ENCODE results near the gene ELP4.
"Not testable (repeated sequence)": the region's sequence is repeated elsewhere in the genome, so short reads cannot be mapped to it uniquely, and the experiment has no call there.

The ELP4 gene

DNA sequence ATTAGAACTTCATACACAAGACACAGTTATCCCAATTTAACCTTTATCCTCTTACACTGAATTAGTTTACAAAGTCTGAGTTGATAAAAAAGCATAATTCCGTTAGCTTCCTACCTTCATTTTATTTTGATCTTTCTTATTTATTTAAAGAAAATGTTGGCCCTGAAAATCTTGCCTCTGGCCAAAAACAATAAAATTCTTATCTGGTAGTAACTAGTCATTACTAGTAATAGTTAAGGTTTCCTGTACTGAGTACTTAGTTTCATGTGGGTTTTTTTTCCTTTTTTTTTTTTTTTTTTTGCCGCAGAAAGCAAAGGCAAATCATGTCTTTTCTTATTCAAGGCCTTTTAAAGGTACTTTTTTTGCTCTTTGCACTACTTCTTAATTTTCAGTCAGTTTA is 180.9 kb downstream of the ELP4 start:
- intact Hi-C loops (cut with DNase I), result no loop called here
- DNase-seq, result no peak

DNA sequence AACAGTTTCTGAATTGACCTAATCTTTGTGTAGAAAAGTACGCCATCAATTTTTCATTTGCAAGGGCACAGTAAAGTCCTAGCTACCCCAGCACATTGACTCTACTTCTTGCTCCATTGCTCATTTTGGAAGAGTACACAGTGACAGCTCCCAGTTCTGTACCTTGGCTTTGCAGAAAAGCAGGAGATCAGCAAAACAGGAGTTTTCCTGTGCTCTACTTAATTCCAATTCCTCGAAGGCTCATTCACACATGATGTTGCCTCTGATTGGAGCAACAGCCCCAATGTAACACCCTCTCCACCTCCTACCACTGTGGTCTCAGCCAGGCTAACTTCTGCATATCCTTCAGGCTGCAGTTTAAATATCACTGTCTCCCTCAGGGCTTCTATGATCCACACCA is 182.9 kb downstream of the ELP4 start:
- DNase-seq, result no peak
- intact Hi-C loops (cut with DNase I), result no loop called here

DNA sequence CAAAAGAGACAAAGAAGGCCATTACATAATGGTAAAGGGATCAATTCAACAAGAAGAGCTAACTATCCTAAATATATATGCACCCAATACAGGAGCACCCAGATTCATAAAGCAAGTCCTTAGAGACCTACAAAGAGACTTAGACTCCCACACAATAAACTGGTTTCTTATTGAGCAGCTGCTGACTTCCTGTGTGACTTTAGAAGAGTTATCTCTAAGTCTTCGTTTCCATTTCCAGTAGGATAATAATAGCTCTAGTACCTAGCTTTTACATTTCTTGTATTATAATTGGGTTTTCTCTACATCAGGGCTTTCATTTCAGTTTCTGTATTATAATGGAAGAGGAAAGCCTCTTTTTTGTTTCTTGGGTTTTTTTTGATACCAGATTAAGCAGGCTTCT is 187.5 kb downstream of the ELP4 start:
- intact Hi-C loops (cut with DNase I); DNase-seq: not testable (repeated sequence)

DNA sequence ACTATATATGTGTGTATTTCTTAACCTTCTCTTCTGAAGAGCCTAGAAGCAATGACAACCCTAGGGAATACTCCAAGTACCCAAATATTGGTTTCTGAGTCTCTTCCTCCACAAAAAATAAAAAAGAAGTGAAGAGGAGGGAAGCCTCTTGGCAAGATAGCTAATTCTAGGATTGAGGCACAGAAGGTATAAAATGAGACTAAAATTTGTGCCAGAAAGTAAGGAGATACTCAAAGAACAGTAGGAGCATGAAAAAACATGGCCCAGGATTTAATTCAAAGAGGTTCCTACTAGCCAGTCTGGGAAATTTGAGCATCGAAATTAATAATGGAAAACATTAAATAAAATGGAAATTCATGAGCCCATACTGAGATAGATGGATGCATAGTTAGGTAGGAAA is 189.5 kb downstream of the ELP4 start:
- intact Hi-C loops (cut with DNase I), result no loop called here
- no peak for DNase-seq

DNA sequence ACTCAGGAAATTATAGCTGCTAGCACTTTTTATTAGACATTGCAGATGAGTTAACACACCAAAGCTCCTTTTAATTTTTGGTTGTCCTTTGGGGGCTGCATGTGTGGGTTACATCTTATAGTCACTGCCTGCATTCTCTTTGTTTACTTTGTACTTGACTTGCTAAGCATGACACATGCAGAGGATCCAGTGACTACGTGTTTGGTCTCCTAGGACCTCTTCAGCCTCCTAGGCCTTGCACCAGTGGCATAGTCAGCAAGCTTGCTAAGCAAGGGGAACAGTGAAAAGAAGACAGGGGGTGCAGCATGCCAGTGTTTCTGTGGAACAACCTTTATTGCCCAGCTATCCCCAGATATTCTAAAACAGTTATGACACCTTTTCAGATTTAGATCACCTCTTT is 193.4 kb downstream of the ELP4 start:
- DNase-seq, result no peak
- intact Hi-C loops (cut with DNase I), result no loop called here

DNA sequence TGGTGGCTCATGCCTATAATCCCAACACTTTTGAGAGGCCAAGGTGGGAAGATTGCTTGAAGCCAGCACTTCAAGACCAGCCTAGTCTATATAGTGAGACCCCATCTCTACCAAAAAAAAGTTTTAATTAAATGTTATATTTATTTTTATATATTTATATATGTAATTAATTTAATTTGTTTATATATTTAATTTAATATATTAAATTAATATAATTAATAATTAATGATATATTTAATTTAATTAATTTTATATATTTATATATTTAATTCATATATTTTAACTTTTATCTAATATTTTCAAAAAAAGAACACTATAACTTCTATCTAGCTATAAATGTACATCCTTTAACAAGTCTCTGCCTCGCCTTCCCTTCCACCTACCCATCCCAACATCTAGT is 196.8 kb downstream of the ELP4 start:
- intact Hi-C loops (cut with DNase I), result no loop called here
- DNase-seq, result no peak

DNA sequence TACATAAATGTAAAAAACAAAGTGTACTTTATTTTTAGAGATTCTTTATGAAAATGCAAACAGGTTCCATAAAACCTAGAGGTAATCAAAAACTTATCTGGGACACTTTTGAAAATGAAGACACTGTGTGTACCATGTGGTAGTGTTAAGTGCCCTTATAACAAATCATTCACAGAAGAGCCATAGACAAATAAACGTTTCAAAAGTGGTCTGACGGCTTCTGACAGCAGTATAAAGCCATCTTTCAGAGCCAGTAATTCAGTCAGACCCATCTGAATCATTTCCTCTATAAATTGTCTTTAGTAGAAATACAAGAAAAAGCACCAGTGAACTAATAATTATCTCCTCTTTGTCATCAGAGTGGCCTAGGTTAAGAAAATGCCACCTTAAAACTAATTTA is 201.6 kb downstream of the ELP4 start:
- intact Hi-C loops (cut with DNase I), result no loop called here
- DNase-seq, result no peak

DNA sequence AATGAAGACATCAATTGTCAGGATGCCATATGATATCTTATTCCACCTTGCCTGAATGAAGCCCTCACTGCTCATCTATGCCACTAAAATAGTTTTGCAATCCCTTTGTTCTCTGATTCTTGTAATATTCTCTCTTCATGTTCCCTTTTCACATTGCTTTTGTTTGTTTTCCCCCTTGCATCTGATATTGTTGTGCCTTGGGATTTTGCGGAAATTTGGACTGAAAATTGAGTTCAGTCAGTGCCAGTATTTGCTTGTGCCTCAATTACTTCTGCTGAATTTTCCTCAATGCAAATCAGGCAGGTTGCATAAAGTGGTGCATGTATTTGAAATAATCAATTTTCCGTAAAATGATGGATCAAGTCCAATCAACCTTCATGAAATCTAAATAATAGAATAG is 203.3 kb downstream of the ELP4 start:
- no peak for DNase-seq
- intact Hi-C loops (cut with DNase I), result no loop called here

DNA sequence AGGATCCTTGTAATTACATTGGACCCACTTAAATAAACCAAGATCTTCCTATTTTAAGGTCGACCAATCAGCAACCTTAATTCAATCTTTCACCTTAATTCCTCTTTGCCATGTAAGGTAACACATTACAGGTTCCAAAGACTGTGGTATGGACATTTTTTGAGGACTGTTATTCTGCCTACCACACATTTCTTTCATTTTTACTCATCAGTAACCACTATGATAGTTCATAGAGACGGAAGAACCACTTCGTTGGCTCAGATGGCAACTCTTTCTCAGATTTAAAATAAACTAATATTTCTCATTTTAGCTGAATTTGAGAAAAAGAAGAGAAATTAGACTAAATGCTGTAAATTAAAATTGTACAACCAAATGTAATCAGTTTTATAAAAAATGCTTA is 205.3 kb downstream of the ELP4 start:
- intact Hi-C loops (cut with DNase I), result no loop called here
- no peak for DNase-seq

DNA sequence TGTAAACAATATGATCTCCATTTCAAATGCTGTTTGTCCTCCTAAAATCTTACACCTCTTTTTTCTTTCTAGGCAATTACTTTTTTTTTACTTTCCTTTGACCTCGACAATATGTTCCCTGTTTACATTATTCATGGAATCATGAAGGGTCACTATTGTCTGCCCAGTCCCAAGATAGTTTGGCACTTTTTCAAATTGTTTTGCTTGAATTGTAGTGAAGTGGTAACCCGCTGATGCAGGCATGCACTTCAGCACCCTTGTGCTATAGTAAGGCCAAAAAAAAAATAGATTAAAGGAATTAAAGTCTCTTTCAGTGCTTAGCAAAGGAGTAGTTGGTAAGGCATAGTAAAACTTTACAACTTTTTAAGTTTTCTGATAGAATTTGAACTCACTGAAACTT is 210.7 kb downstream of the ELP4 start:
- intact Hi-C loops (cut with DNase I), result no loop called here
- no peak for DNase-seq

DNA sequence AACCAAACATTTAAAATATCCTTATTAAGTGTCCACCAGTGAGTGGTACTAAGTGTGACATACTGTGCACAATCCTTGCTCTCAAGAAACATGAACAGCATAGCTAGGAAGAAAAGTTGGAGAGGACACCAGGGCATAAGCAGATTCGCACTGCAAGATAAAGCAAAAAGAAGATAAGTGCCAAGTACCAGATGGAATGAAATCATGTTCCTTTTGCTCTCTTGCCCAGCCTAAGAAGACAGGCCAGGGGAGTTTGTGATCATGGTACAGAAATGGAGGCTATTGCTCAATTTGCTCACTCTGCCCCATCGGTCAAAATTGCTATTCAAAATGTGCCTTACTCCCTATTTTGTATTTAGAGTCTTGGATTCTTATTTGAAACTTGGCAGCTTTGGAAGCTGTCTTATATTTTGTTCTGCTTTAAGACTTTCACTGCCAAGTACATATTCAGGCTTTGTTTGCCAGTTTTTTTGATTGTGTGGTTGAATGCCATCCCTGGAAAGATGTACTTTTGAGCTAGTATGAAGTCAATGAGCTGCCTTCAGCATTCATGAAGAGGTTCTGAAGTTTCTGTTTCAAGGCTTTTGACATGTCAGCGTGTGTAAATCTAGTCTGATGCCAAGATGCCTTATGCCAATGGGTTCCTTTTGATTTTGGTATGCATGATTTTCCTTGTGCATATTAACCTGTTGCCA is 211.3 kb downstream of the ELP4 start:
- intact Hi-C loops (cut with DNase I), result no loop called here
- DNase-seq, result no peak

DNA sequence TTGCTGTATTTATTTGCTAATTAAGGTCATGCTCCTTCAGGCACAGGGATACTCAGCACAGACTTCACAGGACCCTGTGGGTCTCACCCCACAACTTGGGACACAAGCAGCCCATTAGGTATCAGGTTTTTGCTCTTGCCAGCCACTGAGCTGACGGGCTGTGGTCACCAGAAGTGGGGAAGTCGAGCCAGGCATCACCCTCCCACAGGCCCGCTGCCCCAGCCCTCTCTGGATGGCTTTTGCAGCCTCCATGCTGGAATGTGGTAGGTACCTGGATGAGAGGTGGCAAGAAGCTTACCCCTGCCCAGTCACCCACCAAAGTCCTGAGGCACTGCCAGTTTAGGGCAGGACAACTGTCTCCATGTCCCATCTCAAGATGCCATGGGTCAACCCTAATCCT is 213.2 kb downstream of the ELP4 start:
- intact Hi-C loops (cut with DNase I), result no loop called here
- no peak for DNase-seq

DNA sequence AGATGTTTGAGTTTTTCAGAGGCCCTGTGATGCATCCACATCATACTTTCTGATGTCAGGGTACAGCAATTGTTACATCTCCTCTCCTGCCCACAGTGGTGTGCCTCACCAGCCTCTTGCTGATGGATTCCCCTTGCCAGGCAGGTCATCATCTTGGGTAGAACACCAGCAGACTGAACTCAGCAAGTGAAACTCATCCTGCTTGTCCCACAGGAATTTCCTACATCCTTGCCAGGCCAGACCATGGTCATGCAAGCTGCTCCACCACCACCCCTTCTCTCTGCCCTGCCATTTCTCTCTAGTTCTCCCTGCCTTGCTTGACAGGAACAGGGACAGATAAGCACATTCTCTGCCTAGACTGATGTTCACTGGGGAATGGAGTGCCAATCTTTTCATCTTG is 215.6 kb downstream of the ELP4 start:
- intact Hi-C loops (cut with DNase I), result no loop called here

DNA sequence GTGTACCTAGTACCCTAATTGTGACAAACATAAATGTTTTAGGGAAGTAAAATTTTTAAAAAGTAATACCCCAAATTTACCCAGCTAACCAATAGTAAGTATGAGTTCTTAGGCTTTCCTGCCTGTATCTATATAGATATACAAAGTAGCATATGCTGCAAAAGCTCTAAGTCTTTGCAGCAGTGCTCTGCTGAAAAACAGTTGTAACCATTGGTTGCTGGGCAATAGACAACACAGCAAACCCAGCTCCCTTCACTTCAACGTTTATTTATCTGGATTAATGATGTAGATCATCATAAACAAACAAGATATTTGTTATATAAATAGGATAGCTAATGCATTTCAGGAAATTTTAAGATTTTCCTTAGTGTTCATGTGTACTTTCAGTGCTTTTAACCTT is 218.9 kb downstream of the ELP4 start:
- intact Hi-C loops (cut with DNase I), result no loop called here
- no peak for DNase-seq

More for the DNA sequence above, 215.6 kb downstream of the ELP4 start:
- DNase-seq, result no peak

DNA sequence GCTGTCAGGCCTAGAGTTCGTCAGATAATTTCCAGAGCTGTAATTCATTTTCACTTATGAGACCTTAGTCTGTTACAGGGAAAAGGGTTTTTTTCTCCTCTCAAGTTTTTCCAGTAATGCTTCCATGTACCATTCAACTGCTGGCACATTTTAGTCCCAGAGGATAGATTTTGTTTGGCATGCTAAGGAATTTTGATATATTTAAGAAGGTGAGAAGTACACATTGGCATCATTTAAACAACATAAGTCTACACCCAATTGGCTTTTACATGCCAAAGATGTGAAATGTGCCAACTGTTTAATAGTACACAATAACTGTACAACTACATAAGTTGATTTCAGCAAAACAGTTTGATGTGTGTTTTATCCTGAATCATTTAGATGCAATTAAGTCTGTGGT is 230.6 kb downstream of the ELP4 start:
- DNase-seq, result no peak
- intact Hi-C loops (cut with DNase I), result no loop called here

DNA sequence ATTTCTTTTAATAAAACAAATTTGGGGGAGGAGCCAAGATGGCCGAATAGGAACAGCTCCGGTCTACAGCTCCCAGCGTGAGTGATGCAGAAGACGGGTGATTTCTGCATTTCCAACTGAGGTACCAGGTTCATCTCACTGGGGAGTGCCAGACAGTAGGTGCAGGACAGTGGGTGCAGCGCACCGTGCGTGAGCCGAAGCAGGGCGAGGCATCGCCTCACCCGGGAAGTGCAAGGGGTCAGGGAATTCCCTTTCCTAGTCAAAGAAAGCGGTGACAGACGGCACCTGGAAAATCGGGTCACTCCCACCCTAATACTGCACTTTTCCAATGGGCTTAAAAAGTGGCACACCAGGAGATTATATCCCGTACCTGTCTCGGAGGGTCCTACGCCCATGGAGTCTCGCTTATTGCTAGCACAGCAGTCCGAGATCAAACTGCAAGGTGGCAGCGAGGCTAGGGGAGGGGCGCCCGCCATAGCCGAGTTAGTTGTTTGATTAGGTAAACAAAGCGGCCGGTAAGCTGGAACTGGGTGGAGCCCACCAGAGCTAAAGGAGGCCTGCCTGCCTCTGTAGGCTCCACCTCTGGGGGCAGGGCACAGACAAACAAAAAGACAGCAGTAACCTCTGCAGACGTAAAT is 231.3 kb downstream of the ELP4 start:
- intact Hi-C loops (cut with DNase I), result not testable (repeated sequence)

DNA sequence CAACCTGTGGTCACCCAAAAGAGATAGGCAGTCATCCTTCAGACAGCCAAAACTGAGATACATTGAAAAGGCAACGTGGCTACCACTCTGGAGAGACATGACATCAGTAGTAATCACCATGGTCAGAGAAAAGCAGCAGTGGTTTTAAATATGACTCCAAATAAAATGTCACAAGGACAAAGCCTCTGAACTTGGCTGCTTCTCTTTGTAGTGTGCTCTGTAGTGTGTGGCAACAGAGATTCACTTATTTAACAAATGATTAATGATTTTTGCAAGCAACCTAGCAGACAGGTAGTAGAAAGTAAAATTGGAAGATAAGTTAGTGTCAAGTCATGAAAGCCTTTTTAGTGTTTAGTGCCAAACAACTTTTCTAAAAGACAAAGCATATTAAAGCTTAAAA is 238.0 kb downstream of the ELP4 start:
- no peak for DNase-seq
- intact Hi-C loops (cut with DNase I), result no loop called here

More for the DNA sequence above, 231.3 kb downstream of the ELP4 start:
- DNase-seq, result not testable (repeated sequence)

DNA sequence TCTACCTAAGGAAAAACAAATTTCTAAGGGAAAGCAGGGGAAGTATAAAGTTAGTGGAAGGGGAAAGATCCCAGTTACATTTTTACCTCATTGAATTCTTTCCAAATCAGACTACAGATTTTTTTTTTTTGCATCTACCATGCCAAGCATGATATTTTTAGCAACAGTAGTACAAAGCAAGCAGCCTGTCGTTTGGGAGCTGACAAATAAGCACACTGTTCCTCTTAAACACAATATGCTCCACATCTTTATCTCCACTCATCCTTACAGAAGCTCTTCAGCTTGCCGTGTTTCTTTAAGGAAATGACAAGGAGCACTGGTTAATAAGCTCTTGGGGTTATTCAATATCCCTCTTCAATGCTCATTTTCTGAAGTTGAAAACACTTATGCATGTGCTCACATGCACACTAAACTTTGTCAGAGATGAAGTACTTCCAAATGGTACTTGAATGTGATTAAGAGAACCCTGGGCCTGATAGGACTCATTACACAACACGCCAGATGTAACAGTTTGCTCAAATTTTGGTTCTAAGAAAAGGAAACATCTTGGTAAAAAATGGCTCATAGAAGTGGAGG is 247.8 kb downstream of the ELP4 start:
- DNase-seq, result no peak
- intact Hi-C loops (cut with DNase I), result no loop called here

DNA sequence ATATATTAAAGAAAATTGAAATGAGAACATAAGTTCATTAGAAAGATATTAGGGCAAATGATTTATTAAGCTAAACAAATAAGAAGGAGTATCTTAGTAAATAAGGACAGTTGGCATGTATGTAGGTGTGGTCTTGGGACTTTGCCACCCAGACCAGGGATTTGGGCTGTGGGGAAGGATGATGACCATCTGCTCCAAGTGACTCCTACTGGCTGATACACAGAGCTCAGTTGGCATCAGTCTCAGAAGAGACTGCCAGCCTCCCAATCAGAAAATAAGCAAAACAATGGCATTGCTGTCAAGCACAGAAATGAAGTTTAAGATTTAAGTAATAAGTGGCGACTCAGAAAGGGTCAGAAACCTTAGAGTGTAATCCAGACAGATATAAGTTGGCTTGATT is 252.1 kb downstream of the ELP4 start:
- intact Hi-C loops (cut with DNase I), result no loop called here
- no peak for DNase-seq

DNA sequence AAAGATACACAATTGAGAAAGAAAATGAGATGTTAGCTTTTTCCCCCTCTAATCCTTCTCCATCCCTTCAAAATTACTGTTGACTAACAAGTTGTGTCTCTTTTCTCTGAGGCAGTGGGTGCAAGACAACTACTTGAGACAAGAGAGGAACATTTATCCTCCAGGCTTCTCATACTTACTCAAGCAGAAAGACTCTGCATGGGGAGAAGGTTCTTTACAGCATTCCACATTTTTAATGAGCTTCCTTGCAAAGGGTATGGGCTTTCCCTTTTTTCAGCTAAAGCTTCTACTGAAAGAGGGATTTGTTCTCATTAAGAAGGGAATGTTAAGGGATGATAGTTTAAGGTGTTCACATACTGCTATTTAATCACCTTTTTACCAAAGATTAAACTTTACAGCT is 253.7 kb downstream of the ELP4 start:
- intact Hi-C loops (cut with DNase I), result no loop called here
- no peak for DNase-seq

DNA sequence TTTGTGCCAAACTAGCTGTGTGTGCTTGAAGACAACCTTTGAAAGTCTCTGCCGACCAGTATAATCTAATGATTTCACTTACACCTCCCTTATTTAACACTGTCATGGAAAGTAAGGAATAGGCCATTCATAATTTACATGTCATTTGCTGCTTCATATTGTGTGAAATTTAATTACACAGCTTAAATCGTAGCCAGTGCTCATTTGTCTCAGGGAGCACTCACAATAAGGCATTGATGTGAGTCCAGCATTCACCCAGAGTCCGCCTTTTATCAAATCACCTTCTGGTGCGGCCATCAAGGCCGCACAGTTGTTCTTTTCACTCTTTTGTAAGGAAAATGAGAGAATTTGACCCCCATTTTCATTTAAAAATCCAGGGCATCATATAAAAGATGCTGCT is 254.7 kb downstream of the ELP4 start:
- no peak for DNase-seq
- intact Hi-C loops (cut with DNase I), result no loop called here

DNA sequence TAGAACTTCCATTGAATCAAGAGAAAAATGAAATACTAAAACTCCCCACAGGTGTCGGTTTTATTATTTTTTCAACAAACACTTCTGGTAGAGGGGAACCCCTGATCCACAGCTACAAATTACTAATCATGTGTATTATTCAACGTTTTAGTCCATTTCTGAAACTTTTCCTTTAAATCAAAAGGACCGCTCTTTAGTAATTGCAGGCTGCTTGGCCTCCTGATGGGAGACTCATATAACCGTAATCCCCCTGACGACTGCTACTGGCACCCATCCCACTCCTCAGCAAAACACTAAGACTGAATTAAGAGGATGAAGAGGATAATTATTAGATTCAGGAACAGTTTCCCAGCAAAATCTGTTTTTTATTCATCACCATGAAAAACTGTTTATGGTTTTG is 255.2 kb downstream of the ELP4 start:
- intact Hi-C loops (cut with DNase I), result no loop called here
- no peak for DNase-seq
